A549 (cell line): Measurements from ENCODE around the gene RNF32. TPM values are rescaled to one million over a fixed set of nuclear protein-coding genes. Genes with fewer than 3 reads are reported as not detected.

Experiments used
- ATAC-seq, 2 experiments: fragments of 200-7000 bp in 1 of 2; fragments of >200 bp in 1 of 2; cut with Nextera tagmentation in 1 of 2; cut with Tn5 transposase in 1 of 2; 3 replicates each; pipeline versions ENCODE4 v1.8.0 to v1.9.1; 2018 to 2020; ENCODE audit warnings: mild to moderate bottlenecking in 1 of 2, moderate library complexity in 1 of 2
- CTCF ChIA-PET: fragments of 300-600 bp; sonication (Branson Sonifier 250); formaldehyde crosslinking; extraction: SDS; loops from one replicate; lab custom pipeline; 2021; ENCODE audit warnings: antibody characterized with exemption, inconsistent platforms; lab: Yijun Ruan, JAX
- POLR2A ChIA-PET: fragments of 350-600 bp; formaldehyde crosslinking; extraction: SDS; loops from one replicate; lab custom pipeline; 2021; ENCODE audit warnings: antibody characterized with exemption, inconsistent platforms; lab: Yijun Ruan, JAX
- DNase-seq, 2 experiments: peaks; one replicate each; pipeline versions ENCODE4 v3.0.0 to v3.0.0-alpha.2; 2011 to 2016; ENCODE audit warnings: low read depth in 1 of 2, low spot score in 1 of 2
- FAIRE-seq: peaks from 2 replicates; lab custom pipeline; 2011; peaks lifted over from hg19 to GRCh38; lab: Jason Lieb, UNC
- H3K27ac ChIP-seq, 2 experiments: fragments of >200 bp; sonication (Bioruptor Twin); formaldehyde crosslinking; 3 replicates each; pipeline ENCODE4 v1.5.1; 2016 to 2017
- H3K4me1 ChIP-seq: fragments of >200 bp; sonication (Bioruptor Twin); formaldehyde crosslinking; 3 replicates; pipeline ENCODE4 v1.6.1; 2016
- H3K4me2 ChIP-seq: fragments of >200 bp; sonication (Bioruptor Twin); formaldehyde crosslinking; 3 replicates; pipeline ENCODE4 v1.6.1; 2016
- H3K4me3 ChIP-seq: fragments of >200 bp; sonication (Bioruptor Twin); formaldehyde crosslinking; 3 replicates; pipeline ENCODE4 v1.5.1; 2016
- H3K9me3 ChIP-seq: fragments of >200 bp; sonication (Bioruptor Twin); formaldehyde crosslinking; 3 replicates; pipeline ENCODE4 v1.6.1; 2016
- CBX8 ChIP-seq: fragments of 200-600 bp; sonication (generic); IDR thresholded peaks from 2 replicates; pipeline ENCODE4 v1.6.1; 2016
- CHD2 ChIP-seq: fragments of 150-350 bp; IDR thresholded peaks from 2 replicates; pipeline ENCODE4 v1.6.1; 2014; ENCODE audit warnings: low read length; ENCODE audit not compliant: partially characterized antibody
- CHD4 ChIP-seq: fragments of 200-600 bp; sonication (generic); IDR thresholded peaks from 2 replicates; pipeline ENCODE4 v1.6.1; 2016; ENCODE audit warnings: antibody characterized with exemption, mild to moderate bottlenecking, borderline replicate concordance
- FOSB ChIP-seq: fragments of 250-450 bp; sonication (Bioruptor Pico); IDR thresholded peaks from 2 replicates; pipeline ENCODE4 v1.5.0; 2020; ENCODE audit warnings: mild to moderate bottlenecking, moderate library complexity
- FOSL2 ChIP-seq, 2 experiments: fragments of 450-650 bp in 1 of 2; fragments of >200 bp in 1 of 2; sonication (Bioruptor Twin) in 1 of 2; formaldehyde crosslinking; IDR thresholded peaks; 2 replicates each; pipeline versions ENCODE4 v1.5.0 to v1.6.1; 2016 to 2020; ENCODE audit warnings: mild to moderate bottlenecking in 1 of 2, moderate library complexity in 1 of 2
- FOXS1 ChIP-seq: fragments of 250-450 bp; sonication (Bioruptor Pico); IDR thresholded peaks from 2 replicates; pipeline ENCODE4 v1.5.0; 2020; ENCODE audit warnings: mild to moderate bottlenecking, moderate library complexity
- HEYL ChIP-seq: fragments of 250-450 bp; sonication (Bioruptor Pico); IDR thresholded peaks from 2 replicates; pipeline ENCODE4 v1.8.0; 2021; ENCODE audit warnings: mild to moderate bottlenecking, moderate library complexity
- HOXB13 ChIP-seq: fragments of 250-450 bp; sonication (Bioruptor Pico); IDR thresholded peaks from 2 replicates; pipeline ENCODE4 v1.5.0; 2020; ENCODE audit warnings: low read depth, mild to moderate bottlenecking, moderate library complexity
- JUNB ChIP-seq: fragments of >200 bp; sonication (Bioruptor Twin); formaldehyde crosslinking; IDR thresholded peaks from 2 replicates; pipeline ENCODE4 v1.6.1; 2016
- KDM1A ChIP-seq: fragments of 200-600 bp; sonication (generic); IDR thresholded peaks from 2 replicates; pipeline ENCODE4 v1.6.1; 2016; ENCODE audit warnings: low read depth, mild to moderate bottlenecking
- MYC ChIP-seq: IDR thresholded peaks from 2 replicates; pipeline ENCODE4 v1.6.1; 2012; ENCODE audit warnings: mild to moderate bottlenecking, inconsistent platforms, low read length, improper control_type of control experiment, borderline replicate concordance
- NR3C1 ChIP-seq: fragments of >200 bp; sonication (Bioruptor Twin); formaldehyde crosslinking; IDR thresholded peaks from 3 replicates; pipeline ENCODE4 v1.6.1; 2017
- POLR2AphosphoS2 ChIP-seq: conservative IDR thresholded peaks from 2 replicates; pipeline ENCODE4 v1.6.1; 2012; ENCODE audit warnings: low read length, improper control_type of control experiment, inconsistent platforms
- RAD21 ChIP-seq, 2 experiments: fragments of >200 bp in 1 of 2; sonication (Bioruptor Twin) in 1 of 2; formaldehyde crosslinking in 1 of 2; IDR thresholded peaks in 1 of 2; conservative IDR thresholded peaks in 1 of 2; 2 replicates in 1 of 2; 3 replicates in 1 of 2; pipeline ENCODE4 v1.6.1; 2012 to 2018; ENCODE audit warnings: inconsistent platforms in 1 of 2
- TP53 ChIP-seq: fragments of 250-450 bp; sonication (Bioruptor Pico); IDR thresholded peaks from 2 replicates; pipeline ENCODE4 v1.5.0; 2021; ENCODE audit warnings: mild to moderate bottlenecking, moderate library complexity
- ZC3H11A ChIP-seq: fragments of 450-650 bp; IDR thresholded peaks from 2 replicates; pipeline ENCODE4 v1.6.1; 2014; ENCODE audit warnings: antibody characterized with exemption, mild to moderate bottlenecking
- ZFP36 ChIP-seq: fragments of 450-650 bp; IDR thresholded peaks from 2 replicates; pipeline ENCODE4 v1.6.1; 2014; ENCODE audit warnings: borderline replicate concordance; ENCODE audit not compliant: partially characterized antibody
- ZNF302 ChIP-seq: fragments of 250-450 bp; sonication (Bioruptor Pico); IDR thresholded peaks from 2 replicates; pipeline ENCODE4 v1.9.0; 2021; ENCODE audit warnings: inconsistent platforms, mild to moderate bottlenecking, moderate library complexity
- WGBS: methylation state at CpG from one replicate; pipeline ENCODE4 v1.1.6; 2017; ENCODE audit errors: missing lambda C conversion rate; 5-methylcytosine and 5-hydroxymethylcytosine counted together
- polyA plus RNA-seq, 4 experiments: library from polyadenylated mRNA; depleted of rRNA in 3 of 4; stranded (reverse); fragments of >200 nt; fragmentation: RNase III in 1 of 4; extraction: RNeasy Plus Mini Kit Qiagen cat#74134 plus additional on column Dnase treatment in 1 of 4; gene quantifications; 2 replicates in 3 of 4; 3 replicates in 1 of 4; pipeline ENCODE4 v1.2.3, GENCODE V29; 2011 to 2017
- TF ChIP-seq, protein P1 (sequence below): IDR thresholded peaks from 2 replicates; pipeline ENCODE4 v1.6.1; 2012
- TF ChIP-seq, protein P2 (sequence below): fragments of >200 bp; sonication (Bioruptor Twin); formaldehyde crosslinking; IDR thresholded peaks from 2 replicates; pipeline ENCODE4 v1.6.1; 2016
- TF ChIP-seq, protein P3 (sequence below): fragments of 450-650 bp; IDR thresholded peaks from 2 replicates; pipeline ENCODE4 v1.6.1; 2014; ENCODE audit warnings: antibody characterized with exemption
- TF ChIP-seq, protein P4 (sequence below): fragments of 250-450 bp; sonication (Bioruptor Pico); IDR thresholded peaks from 2 replicates; pipeline ENCODE4 v1.5.0; 2021; ENCODE audit warnings: mild to moderate bottlenecking, moderate library complexity, borderline replicate concordance
- TF ChIP-seq, protein P5 (sequence below): IDR thresholded peaks from 2 replicates; pipeline ENCODE4 v1.6.1; 2012; ENCODE audit warnings: low read depth, borderline replicate concordance

Gene RNF32
- polyA plus RNA-seq, 2 of the 4 experiments (the other 2 are of a cell fraction): 1.8 to 2.8 TPM

DNA sequence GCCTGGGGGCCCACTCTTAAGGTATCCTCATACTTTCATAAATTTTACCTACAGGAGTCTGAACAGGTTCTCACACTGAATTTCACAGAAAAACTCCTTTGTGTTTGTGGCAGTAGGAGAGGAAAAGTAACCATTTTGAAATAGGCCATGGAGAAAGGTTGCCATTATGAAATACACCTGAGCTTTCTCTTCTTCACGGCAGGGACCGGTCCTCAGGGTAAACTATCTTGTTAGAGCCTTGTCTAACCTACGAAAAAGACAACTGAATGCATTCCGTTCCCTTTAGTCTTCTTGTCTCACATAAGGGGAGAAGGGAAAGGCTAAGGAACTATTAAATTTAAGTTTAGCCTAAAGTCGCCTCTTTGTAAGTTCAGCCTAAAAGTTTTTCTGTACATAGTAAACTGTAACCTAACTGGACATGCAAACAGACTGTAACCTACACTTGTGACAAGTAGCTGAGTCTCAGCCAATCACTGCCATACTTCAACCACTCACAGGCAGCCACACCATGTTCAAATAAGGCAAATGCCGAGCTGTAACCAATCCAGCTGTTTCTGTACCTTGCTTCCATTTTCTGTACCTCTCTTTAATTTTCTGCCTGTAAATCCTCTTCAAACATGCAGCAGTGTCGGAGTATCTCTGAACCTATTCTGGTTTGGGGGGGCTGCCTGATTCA, 14.2 kb upstream of the RNF32 start:
- ATAC-seq (no peak), FAIRE-seq (no peak)
- 80% methylated on average over 7 of the region's 7 CpGs for WGBS

DNA sequence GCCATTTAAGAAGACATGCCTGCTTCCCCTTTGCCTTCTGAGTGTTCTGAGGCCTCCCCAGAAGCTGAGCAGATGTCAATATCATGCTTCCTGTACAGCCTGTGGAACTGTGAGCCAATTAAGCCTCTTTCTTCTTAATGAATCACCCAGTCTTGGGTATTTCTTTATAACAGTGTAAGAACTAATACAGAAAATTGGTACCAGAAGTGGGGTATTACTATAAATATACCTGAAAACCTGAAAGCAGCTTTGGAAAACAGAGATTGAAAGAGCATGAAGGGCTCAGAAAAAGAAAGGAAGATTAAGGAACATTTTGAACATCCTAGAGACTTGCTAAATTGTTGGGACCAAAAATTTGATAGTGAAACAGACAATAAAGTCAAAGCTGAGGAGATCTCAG, 12.0 kb upstream of the RNF32 start:
- CTCF ChIA-PET: interaction anchor here (0.9 to 1.0 kb wide), 2 partner anchors 10 to 823 kb away, joined by 3 read pairs; no protein-coding TSS in a partner anchor

More for the DNA sequence above, 14.2 kb upstream of the RNF32 start:
- H3K4me2 ChIP-seq: no peak overlapping the region
- ChIA-PET POLR2A (interaction anchor here (0.7 kb wide), 1 partner anchor 113 kb away, joined by 7 read pairs; no protein-coding TSS in a partner anchor), CTCF (interaction anchor here (0.7 kb wide), 1 partner anchor 13 kb away, joined by 3 read pairs; no protein-coding TSS in a partner anchor)
- no peak overlapping the region for H3K4me3 ChIP-seq
- H3K9me3 ChIP-seq: peaks cover 23% of the 10 kb centered on the region; the same call in 2 of the 3 replicates
- TF ChIP-seq POLR2AphosphoS2 (no peak), ZFP36 (no peak), ZNF302 (CRISPR knock-in tag) (no peak), FOXS1 (CRISPR knock-in tag) (no peak), ZC3H11A (no peak), KDM1A (no peak), FOSL2 (IDR thresholded peaks at IDR 0.05) (no peak), FOSL2 (CRISPR knock-in tag; IDR thresholded peaks at IDR 0.05) (no peak), NR3C1 (no peak), CHD2 (no peak), FOSB (CRISPR knock-in tag) (no peak), CBX8 (no peak)
- TF ChIP-seq, protein P1, sequence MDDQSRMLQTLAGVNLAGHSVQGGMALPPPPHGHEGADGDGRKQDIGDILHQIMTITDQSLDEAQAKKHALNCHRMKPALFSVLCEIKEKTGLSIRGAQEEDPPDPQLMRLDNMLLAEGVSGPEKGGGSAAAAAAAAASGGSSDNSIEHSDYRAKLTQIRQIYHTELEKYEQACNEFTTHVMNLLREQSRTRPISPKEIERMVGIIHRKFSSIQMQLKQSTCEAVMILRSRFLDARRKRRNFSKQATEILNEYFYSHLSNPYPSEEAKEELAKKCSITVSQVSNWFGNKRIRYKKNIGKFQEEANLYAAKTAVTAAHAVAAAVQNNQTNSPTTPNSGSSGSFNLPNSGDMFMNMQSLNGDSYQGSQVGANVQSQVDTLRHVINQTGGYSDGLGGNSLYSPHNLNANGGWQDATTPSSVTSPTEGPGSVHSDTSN: no peak
- TF ChIP-seq, protein P2, sequence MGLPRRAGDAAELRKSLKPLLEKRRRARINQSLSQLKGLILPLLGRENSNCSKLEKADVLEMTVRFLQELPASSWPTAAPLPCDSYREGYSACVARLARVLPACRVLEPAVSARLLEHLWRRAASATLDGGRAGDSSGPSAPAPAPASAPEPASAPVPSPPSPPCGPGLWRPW: no peak
- TF ChIP-seq, protein P3, sequence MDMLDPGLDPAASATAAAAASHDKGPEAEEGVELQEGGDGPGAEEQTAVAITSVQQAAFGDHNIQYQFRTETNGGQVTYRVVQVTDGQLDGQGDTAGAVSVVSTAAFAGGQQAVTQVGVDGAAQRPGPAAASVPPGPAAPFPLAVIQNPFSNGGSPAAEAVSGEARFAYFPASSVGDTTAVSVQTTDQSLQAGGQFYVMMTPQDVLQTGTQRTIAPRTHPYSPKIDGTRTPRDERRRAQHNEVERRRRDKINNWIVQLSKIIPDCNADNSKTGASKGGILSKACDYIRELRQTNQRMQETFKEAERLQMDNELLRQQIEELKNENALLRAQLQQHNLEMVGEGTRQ: no peak
- TF ChIP-seq, protein P4, sequence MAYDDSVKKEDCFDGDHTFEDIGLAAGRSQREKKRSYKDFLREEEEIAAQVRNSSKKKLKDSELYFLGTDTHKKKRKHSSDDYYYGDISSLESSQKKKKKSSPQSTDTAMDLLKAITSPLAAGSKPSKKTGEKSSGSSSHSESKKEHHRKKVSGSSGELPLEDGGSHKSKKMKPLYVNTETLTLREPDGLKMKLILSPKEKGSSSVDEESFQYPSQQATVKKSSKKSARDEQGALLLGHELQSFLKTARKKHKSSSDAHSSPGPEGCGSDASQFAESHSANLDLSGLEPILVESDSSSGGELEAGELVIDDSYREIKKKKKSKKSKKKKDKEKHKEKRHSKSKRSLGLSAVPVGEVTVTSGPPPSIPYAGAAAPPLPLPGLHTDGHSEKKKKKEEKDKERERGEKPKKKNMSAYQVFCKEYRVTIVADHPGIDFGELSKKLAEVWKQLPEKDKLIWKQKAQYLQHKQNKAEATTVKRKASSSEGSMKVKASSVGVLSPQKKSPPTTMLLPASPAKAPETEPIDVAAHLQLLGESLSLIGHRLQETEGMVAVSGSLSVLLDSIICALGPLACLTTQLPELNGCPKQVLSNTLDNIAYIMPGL: no peak
- H3K27ac ChIP-seq: no peak overlapping the region
- H3K4me1 ChIP-seq: no peaks in the 10 kb centered on the region
- DNase-seq: no peak

DNA sequence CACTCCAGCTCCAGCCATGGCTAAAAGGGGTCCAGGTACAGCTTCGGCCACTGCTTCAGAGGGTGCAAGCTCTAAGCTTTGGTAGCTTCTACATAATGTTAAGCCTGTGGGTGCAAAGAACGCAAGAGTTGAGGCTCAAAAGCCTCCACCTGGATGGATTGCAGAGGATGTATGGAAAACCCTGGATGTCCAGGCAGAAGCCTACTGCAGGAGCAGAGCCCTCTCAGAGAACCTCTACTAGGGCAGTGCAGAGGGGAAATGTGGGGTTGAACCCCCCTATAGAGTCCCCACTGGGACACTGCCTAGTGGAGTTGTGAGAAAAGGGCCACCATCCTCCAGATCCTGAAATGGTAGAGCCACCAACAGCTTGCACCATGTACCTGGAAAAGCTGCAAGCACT, 10.7 kb upstream of the RNF32 start:
- Histone ChIP-seq H3K4me3 (no peak overlapping the region), H3K27ac (no peak overlapping the region), H3K9me3 (peaks cover 23% of the 10 kb centered on the region; the same call in 2 of the 3 replicates), H3K4me1 (no peaks in the 10 kb centered on the region), H3K4me2 (no peak overlapping the region)
- no peak for DNase-seq
- TF ChIP-seq HEYL: no peak
- no peak for TF ChIP-seq JUNB
- no peak for TF ChIP-seq FOXS1 (CRISPR knock-in tag)
- TF ChIP-seq RAD21 (conservative IDR thresholded peaks at IDR 0.05 in 1 of 2, IDR thresholded peaks at IDR 0.05 in 1 of 2): no peak
- no peak for TF ChIP-seq MYC
- TF ChIP-seq TP53 (CRISPR knock-in tag): no peak
- TF ChIP-seq CHD4: no peak
- TF ChIP-seq, protein P5, sequence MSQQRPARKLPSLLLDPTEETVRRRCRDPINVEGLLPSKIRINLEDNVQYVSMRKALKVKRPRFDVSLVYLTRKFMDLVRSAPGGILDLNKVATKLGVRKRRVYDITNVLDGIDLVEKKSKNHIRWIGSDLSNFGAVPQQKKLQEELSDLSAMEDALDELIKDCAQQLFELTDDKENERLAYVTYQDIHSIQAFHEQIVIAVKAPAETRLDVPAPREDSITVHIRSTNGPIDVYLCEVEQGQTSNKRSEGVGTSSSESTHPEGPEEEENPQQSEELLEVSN: no peak
- ChIA-PET POLR2A (no interaction called here), CTCF (no interaction called here)
- 67% methylated on average over 1 of the region's 2 CpGs for WGBS
- FAIRE-seq: no peak
- no peak for ATAC-seq

More for the DNA sequence above, 12.0 kb upstream of the RNF32 start:
- H3K27ac ChIP-seq: no peak overlapping the region
- no peaks in the 10 kb centered on the region for H3K4me1 ChIP-seq
- DNase-seq (no peak), ATAC-seq (no peak), FAIRE-seq (no peak)
- POLR2A ChIA-PET: no interaction called here
- TF ChIP-seq FOSB (CRISPR knock-in tag) (no peak), HOXB13 (CRISPR knock-in tag) (no peak)
- H3K4me3 ChIP-seq: no peak overlapping the region
- H3K9me3 ChIP-seq: peaks cover 23% of the 10 kb centered on the region; the same call in 2 of the 3 replicates
- no peak overlapping the region for H3K4me2 ChIP-seq
